ENCODE data around the gene SEC31B.
A peak's percentile ranks its signal among the peaks of the same experiment; 100 is the strongest.

Gene SEC31B

DNA sequence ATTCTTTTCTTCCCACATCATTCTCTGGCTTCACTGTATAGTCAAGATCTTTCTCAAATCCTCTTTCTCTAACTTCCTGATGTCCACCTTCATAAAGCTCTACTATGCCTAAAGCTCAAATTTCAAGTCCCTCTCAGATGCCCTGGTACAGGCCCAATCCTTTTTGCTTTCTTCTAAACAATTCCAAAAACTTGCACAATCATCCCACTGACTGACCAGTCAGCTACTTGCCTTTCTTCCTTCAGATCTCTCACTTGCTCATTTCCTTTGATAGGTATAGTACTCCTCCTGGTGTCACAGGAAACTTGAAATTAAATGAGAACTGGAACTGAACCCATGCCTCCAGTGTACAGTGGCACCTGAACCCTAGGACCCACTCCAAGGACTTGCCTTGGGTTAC lies 18.2 kb downstream of the SEC31B start:
- peak; percentile 43 for DNase-seq (ENCODE audit: low read depth)

GRCh38 chr10:100498059-100498458 lies 21.6 kb downstream of the SEC31B start:
- DNase-seq (ENCODE audit: low read depth) = no peak

GRCh38 chr10:100496567-100496966 lies 23.1 kb downstream of the SEC31B start:
- DNase-seq (ENCODE audit: low read depth) = no peak

- DNase-seq (ENCODE audit: low read depth) = no peak
These were observed 29.1 kb downstream of the SEC31B start for GRCh38 chr10:100490531-100490930.

GRCh38 chr10:100489396-100489795 lies 30.3 kb downstream of the SEC31B start:
- no peak for DNase-seq (ENCODE audit: low read depth)

- no peak for DNase-seq (ENCODE audit: low read depth)
These were observed 32.1 kb downstream of the SEC31B start for GRCh38 chr10:100487529-100487928.

- no peak for DNase-seq (ENCODE audit: low read depth)
These were observed 33.7 kb downstream of the SEC31B start for GRCh38 chr10:100485801-100486495.

GRCh38 chr10:100485366-100485765 lies 34.3 kb downstream of the SEC31B start:
- no peak for DNase-seq (ENCODE audit: low read depth)

DNA sequence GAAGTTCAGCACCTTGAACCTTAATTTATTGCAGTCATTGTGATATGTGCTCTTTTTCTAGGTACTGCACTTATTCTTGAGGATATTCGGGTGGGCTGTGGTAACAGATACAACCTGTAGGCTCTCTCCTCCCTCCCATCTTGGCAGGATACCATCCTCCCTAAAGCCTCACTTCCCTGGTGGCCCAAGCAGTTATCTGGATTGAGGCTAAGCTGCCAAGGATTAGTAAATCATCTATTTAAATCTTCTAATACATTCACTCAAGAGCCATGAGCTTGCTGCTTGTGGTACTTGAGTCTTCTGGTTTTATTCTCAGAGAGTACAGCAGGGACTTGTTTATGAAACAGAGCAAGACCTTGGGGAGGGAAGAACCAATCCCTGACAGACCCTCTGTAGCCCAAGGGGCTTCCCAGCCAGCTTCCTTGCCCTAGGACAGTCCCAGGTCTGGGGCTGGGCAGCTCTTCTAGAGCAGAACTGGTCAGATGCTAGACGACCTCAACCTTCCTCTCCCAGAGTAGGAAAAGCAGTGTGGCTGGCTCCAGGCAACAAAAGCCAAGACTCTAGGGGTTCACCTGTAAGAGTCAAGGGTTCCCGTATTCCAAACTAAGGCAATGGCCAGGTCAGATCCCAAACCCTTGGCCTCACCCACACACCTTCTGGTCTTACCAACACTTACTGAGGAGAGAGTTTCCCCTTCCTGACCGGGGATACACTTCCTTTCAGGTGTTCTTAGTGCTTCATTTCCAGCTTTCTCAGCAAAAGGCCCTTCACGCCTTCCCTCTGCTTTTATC lies 35.6 kb downstream of the SEC31B start:
- no peak for DNase-seq (ENCODE audit: low read depth)

- no peak for DNase-seq (ENCODE audit: low read depth)
These were observed 36.9 kb downstream of the SEC31B start for GRCh38 chr10:100482834-100483185.

GRCh38 chr10:100482181-100482833 lies 37.4 kb downstream of the SEC31B start:
- peak; percentile 65 for DNase-seq (ENCODE audit: low read depth)

DNA sequence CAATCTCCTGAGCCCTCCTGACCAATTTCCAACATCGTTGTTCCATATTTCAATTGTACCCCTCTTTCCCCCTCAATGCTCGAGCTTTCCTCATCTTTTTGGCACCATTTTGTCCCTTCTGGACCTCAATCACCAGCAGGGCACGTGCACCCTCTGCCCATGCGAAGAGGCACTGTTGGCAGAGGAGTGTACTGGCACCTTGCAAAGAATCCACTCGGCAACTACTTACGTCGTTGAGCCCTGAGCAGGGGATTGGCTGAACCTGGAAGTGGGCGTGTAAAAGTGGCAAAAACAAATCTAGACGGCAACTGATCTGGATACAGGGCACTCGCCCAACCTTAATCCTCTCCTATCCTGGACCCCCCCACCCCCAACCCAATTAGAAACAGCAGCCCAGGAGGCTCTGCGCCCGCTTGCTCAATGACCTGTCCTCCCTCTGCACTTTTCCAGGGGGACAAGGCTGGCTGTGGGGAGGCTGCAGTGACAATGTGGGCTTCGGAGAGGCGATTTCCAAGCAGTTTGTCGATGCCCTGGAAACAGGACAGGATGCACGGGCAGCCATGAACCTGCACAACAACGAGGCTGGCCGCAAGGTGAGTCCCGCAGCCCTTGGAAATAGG lies 38.1 kb downstream of the SEC31B start:
- peak; percentile 74 for DNase-seq (ENCODE audit: low read depth)

DNA sequence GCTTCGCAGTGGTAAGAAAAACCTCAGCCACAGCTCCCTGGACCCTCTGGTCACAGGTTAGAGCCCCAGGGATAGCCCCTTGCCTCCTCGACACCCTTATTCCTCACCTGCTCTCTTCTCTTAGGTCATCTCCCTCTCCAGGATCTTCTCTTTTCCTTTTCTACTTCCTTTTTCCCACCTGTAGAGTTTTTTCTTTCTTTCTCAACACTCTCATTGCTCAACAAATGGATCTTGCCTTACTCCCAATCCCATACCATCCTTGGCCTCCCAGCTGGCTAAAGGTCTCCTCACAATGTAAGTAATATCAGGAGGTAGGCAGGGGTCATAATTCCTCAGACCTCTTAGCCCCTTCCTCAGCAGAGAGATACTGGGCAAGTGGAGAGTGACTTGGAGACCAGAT lies 39.7 kb downstream of the SEC31B start:
- no peak for DNase-seq (ENCODE audit: low read depth)

DNA sequence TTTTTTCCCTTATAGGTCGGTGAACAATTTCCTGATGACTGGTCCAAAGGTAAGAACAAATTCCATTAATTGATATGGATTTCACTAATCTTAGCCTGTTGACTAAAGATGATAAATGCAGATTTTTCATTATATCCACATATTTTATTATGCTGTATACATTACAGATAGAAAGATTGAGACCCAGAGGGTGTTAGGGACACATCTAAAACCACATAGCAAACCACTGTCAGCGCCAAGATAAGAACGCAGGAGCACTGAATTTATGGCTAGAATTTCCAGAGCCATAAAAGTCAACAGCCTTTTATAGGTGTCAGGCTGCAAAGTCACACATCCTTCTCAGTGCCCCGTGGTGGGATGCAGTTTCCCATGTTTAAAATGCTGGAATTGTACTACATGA lies 40.6 kb downstream of the SEC31B start:
- DNase-seq (ENCODE audit: low read depth) = no peak

- no peak for DNase-seq (ENCODE audit: low read depth)
These were observed 41.7 kb downstream of the SEC31B start for GRCh38 chr10:100477970-100478369.

- no peak for DNase-seq (ENCODE audit: low read depth)
These were observed 49.3 kb downstream of the SEC31B start for GRCh38 chr10:100470367-100470766.

- DNase-seq (ENCODE audit: low read depth) = no peak
These were observed 49.9 kb downstream of the SEC31B start for GRCh38 chr10:100469756-100470155.

GRCh38 chr10:100468978-100469377 lies 50.7 kb downstream of the SEC31B start:
- DNase-seq (ENCODE audit: low read depth) = no peak

GRCh38 chr10:100468322-100468721 lies 51.3 kb downstream of the SEC31B start:
- DNase-seq (ENCODE audit: low read depth) = no peak

- no peak for DNase-seq (ENCODE audit: low read depth)
These were observed 57.0 kb downstream of the SEC31B start, which contains the start of gene WNT8B for GRCh38 chr10:100462709-100463108. WNT8B (plus strand) TSS chr10:100463009; CDS start chr10:100463169, 160 bp downstream.

DNA sequence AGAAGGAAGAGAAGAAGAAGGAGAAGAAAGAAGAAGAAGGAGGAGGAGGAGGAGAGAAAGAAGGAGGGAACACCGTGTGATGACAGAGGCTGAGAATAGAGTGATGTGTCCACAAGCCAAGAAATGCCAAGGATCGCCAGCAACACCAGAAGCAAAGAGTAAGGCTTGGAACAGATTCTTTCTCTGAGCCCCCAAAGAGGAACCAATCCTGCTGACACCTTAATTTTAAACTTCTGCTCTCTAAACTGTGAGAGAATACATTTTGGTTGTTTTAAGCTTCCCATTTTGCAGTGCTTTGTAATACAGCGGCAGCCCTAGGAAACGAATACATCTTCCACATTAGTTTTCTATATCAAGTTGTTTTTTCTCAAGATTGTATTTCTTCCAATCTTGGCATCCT lies 70.7 kb downstream of the SEC31B start:
- DNase-seq (ENCODE audit: low read depth) = no peak

DNA sequence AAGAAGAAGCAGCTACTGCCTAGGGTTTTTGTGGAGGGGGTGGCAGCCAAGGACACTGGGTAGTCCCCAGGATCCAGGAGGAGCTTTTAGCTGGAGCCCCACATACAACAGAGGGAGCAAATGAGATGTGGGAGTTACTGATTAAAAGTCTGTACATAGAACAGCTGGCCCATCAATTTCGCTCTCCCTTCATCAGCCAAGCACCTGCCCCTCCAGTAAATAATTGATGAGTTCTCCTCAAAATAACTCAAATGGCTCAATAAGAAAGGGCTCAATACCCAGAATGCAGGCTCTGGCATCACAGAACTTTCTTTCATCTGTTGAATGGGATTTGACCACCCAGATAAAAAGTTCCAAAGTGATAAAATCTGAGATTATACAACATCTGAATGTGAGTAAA lies 72.0 kb downstream of the SEC31B start:
- DNase-seq (ENCODE audit: low read depth) = no peak
